SK-N-DZ (cell line): Measurements from ENCODE around the gene BOK.

Experiments
- DNase-seq: peaks from one replicate; pipeline ENCODE4 v3.0.0-alpha.2; 2015; ENCODE audit warnings: low spot score

BOK gene

GRCh38 chr2:241598487-241598886 lies 39.9 kb downstream of the BOK start:
- peak; percentile 23 for DNase-seq

- DNase-seq, result no peak
Measured at GRCh38 chr2:241599615-241600014, 41.1 kb downstream of the BOK start.

GRCh38 chr2:241601841-241602240 lies 43.3 kb downstream of the BOK start:
- DNase-seq, result no peak

GRCh38 chr2:241602720-241603119 lies 44.2 kb downstream of the BOK start:
- no peak for DNase-seq

GRCh38 chr2:241603686-241604085 lies 45.1 kb downstream of the BOK start:
- DNase-seq, result no peak

- no peak for DNase-seq
Measured at GRCh38 chr2:241606186-241606585, 47.6 kb downstream of the BOK start.

GRCh38 chr2:241607162-241607885 lies 48.8 kb downstream of the BOK start:
- DNase-seq, result no peak

GRCh38 chr2:241608881-241609280 lies 50.3 kb downstream of the BOK start:
- DNase-seq, result no peak

GRCh38 chr2:241609859-241610793 lies 51.6 kb downstream of the BOK start:
- DNase-seq, result no peak

- no peak for DNase-seq
Measured at GRCh38 chr2:241611062-241611461, 52.5 kb downstream of the BOK start.

GRCh38 chr2:241612156-241613016 lies 53.8 kb downstream of the BOK start:
- no peak for DNase-seq

GRCh38 chr2:241613017-241613780 lies 54.7 kb downstream of the BOK start:
- DNase-seq, result no peak

GRCh38 chr2:241615041-241615440 lies 56.5 kb downstream of the BOK start:
- DNase-seq, result no peak

- no peak for DNase-seq
Measured at GRCh38 chr2:241615522-241616052, 57.0 kb downstream of the BOK start.

- no peak for DNase-seq
Measured at GRCh38 chr2:241616168-241617125, 57.9 kb downstream of the BOK start.

GRCh38 chr2:241617431-241618154 lies 59.0 kb downstream of the BOK start:
- no peak for DNase-seq

- no peak for DNase-seq
Measured at GRCh38 chr2:241618296-241618805, 59.8 kb downstream of the BOK start.

GRCh38 chr2:241618829-241619228 lies 60.3 kb downstream of the BOK start:
- DNase-seq, result no peak
